NCI-H1436 treated with DMSO at 0.1 percent for 48 hours (cell line): ENCODE results near the gene DNAJC27.

ENCODE experiments used
- DNase-seq: peaks from one replicate; lab custom pipeline; 2025; lab: John Stamatoyannopoulos, UW

The DNAJC27 gene

GRCh38 chr2:24906466-24906865 is 65.3 kb downstream of the DNAJC27 start:
- no peak for DNase-seq

- no peak for DNase-seq
Observed at GRCh38 chr2:24903161-24904103, 68.3 kb downstream of the DNAJC27 start.

DNA sequence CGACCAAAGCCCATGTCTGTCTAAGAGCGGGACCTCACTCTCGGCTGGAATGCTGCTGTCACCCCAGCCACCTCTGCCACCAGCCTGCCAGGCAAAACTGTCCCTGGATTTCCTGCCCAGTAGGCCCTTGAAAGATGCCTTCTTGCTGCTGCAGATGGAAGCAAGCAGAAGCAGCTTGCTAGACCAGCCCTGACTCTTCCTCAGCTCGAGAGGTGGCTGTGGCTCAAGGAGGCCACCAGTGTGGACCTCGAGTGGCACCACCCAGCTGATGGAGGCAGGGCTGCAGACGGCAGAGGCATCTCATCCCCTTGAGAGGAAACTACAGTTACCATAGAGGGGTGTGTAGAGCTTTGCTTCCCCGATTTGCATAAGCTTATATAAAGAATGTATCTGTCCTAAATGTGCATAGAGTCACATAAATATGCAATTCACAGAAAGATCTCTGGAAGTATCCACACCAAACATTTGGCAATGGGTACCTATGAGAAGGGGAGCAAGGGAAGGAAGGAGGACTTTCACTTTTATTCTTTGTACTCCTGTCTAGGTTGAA is 72.3 kb downstream of the DNAJC27 start:
- no peak for DNase-seq

DNA sequence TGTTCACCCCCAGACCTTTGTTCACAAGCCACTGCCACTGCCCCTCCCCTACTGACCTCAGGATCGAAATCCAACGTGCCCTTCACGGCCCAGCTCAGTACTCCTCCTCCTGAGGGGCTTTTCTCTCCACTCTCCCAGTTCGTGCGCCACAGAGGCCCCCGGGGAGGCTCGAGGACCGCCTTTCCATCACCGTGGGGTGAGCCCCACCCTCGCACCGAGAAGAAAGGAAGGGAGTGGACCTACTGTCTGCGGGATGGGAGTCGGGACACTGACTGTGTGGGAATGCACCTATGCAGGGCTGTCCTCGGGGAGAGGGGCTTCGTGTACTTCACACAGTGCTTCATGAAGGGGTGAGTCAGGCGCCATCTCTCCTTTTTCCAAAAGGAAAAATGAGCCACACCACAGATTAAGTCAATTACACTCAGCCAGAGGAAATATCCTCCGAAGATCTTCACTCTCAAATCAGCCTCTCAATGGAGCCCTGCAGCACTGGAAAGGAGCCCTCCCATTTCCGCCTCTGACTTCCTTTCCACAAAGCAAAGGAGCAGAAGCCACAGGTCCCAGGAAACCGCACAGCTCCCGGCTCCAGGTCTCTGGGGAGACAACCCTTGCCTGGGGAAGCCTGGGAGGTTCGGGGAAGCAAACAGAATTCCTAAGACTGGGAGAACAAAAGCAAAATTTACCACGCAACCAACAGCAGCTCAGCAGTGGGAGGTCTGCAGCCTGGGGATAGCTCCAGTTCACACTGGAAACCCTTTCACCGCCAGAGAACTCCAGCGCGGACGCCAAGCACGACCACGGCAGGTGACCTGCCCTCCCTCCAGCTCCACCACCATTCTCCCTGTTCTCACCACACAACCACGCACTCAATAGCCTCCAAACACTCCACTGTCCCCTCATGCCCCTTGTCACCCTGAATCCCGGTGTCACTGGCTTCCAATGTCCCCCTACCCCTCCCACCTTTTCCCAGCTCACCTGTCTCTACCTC is 73.3 kb downstream of the DNAJC27 start:
- no peak for DNase-seq

- DNase-seq: no peak
Observed at GRCh38 chr2:24894750-24895149, 77.0 kb downstream of the DNAJC27 start.

- DNase-seq: no peak
Observed at GRCh38 chr2:24893934-24894333, 77.8 kb downstream of the DNAJC27 start.
